ENCODE data around the gene SLC35F5.
"Not testable (repeated sequence)": the region's sequence is repeated elsewhere in the genome, so short reads cannot be mapped to it uniquely, and the experiment has no call there.

The SLC35F5 gene

DNA sequence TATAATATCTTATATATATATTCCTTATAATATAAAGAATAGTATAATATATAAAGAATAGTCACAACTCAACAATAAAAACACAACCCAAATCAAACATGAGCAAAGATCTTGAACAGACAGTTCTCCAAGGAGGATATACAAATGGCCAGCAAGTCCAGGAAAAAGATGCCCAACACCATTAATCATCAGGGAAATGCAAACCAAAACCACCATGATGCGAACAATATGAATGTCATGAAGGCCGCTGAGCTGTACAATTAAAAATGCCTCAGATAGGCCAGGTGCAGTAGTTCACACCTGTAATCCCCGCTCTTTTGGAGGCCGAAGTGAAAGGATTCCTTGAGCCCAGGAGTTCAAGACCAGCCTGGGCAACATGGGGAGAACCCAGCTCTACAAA is 58.9 kb downstream of the SLC35F5 start:
- DNase-seq = no peak

GRCh38 chr2:113694438-113694837 is 62.0 kb downstream of the SLC35F5 start:
- no peak for DNase-seq

DNA sequence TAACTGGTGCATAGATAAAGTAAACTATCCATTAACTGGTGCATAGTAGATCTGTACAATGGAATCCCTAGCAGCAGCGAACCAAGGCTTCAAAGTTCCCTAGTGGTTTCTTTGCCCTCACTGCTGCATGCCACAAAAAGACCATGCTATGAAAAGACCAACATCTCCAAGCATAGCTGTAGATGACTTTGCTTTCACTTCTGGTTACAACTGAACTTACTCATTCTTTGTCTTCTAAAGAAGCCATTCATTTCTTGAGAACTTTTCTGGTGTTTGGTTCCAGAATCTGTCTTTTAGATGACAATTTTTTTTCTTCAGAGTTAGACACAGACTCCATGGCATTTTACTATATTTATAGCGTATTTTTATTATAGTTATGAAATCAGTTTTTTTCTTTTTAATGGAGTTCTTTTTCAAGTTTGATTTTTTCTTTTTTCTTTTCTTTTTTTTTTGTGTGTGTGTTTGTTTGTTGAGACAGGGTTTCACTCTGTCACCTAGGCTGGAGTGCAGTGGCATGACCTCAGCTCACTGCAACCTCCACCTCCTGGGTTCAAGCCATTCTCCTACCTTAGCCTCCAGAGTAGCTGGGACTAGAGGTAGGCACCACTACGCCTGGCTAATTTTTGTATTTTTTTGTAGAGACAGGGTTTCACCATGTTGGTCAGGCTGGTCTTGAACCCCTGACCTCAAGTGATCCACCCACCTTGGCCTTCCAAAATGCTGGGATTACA is 63.6 kb downstream of the SLC35F5 start:
- no peak for DNase-seq

DNA sequence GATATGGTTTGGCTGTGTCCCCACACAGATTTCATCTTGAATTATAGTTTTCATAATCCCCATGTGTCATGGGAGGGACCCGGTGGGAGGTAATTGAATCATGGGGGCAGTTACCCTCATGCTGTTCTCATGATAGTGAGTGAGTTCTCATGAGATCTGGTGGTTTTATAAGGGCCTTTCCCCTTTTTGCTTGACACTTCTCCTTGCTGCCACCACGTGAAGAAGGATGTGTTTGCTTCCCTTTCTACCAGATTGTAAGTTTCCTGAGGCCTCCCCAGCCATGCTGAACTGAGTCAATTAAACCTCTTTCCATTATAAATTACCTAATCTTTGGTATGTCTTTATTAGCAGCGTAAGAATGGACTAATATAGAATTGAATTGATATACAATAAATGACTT is 65.6 kb downstream of the SLC35F5 start:
- not testable (repeated sequence) for DNase-seq

GRCh38 chr2:113686537-113686936 is 69.9 kb downstream of the SLC35F5 start:
- DNase-seq = no peak

DNA sequence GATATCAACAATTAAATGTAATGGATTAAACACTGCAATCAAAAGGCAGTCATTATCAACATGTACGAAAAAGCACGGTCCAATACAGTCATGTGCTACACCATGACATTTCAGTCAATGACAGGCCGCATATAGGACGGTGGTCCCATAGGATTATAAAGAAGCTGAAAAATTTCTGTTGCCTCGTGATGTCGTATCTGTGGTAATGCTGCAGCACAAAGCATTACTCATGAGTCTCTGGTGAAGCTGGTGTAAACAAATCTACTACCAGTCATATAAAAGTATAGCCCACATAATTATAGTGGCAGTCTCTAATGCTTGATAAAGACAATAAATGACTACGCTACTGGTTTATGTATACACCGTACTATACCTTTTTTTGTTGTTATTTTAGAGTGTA is 71.0 kb downstream of the SLC35F5 start:
- DNase-seq = no peak

DNA sequence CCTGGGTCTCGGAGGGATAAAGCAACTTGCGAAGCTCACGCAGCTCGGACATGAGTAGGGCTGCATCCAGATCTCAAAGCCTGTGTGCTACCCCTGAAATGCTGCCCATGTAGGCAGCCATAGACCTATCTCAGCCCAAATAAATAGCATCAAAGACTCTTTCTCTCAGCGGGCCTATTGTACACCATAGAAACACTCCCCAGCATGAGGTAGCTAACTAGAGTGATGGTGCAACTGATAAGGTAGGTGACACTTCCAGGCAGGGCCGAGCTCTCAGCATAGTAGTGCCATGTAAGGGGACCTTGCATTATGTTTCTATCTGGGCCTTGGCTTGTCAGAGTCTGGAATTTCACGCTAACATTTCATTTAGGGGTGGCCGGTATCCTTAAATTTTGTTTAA is 77.0 kb downstream of the SLC35F5 start:
- DNase-seq = no peak

GRCh38 chr2:113677330-113677729 is 79.1 kb downstream of the SLC35F5 start:
- no peak for DNase-seq

DNA sequence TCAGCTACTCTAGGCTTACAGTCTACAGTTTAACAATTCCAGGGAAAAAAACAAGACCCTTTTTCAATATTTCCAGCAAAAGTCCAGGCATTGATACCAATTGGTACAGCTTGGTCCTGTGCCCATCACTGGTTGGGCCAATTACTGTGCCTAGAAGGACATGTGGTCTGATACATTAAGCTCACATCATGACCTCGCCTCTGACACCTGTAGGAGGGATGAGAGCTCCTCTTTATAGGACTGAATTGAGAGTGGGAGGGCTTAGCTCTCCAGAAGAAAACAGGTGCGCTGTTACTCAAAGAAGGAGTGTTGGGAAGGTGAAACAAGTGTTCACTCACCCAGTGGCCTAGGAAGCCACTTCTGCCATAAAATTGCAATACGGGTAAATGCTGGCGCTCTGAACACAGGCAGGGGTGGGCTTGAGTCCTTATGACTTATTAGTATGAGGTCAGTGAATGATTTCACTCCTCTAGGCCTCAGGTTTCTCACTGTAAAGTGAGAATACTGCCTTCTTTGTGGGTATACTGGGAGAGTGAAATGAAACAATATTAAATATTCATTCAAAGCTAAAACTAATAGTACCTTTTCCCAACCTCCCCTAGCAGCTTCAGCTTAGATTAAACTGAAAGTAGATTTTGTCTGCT is 79.7 kb downstream of the SLC35F5 start:
- no peak for DNase-seq

- DNase-seq = no peak
Observed at GRCh38 chr2:113675875-113676274, 80.6 kb downstream of the SLC35F5 start.

- no peak for DNase-seq
Observed at GRCh38 chr2:113672326-113672932, 84.0 kb downstream of the SLC35F5 start.

GRCh38 chr2:113669013-113669412 is 87.4 kb downstream of the SLC35F5 start:
- not testable (repeated sequence) for DNase-seq

- not testable (repeated sequence) for DNase-seq
Observed at GRCh38 chr2:113664761-113665533, 91.5 kb downstream of the SLC35F5 start.

DNA sequence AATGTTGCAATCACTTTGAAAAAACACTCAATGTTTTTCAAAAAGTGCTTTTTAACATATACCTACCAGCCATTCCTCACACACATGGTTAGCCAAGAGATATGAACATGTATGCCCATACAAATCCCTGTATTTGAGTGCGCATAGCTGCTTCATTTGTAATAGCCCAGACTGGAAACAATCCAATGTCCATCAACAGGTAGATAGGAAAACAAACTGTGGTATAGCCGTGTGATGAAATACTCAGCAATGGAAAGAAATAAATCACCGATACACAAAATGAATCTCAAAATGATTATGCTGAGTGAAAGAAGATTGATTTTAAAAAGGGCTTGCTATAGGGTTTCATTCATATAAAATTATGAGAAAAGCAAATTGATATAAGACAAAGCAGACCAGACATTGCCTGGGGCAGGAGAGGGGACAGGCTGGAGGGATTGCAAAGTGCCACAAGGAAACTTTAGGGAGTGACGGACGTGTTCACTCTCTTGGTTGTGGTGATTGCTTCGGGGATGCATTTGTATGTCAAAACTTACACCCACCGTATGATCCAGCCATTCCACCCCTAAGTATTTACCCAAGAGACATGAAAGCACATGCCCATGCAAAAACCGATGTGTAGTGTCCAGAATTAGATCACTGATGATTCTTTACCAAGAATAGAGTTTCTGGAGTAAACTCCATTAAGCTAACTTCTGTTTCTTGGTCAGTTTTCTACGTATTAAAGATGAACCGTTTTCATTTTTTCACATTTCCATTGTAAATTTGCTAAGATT is 93.0 kb downstream of the SLC35F5 start:
- DNase-seq = not testable (repeated sequence)

All from hypothalamus (tissue), 51 donors.